ENCODE measurements around the gene MX2. TPM values are rescaled to one million over a fixed set of nuclear protein-coding genes. Genes with fewer than 3 reads are reported as not detected.

Gene MX2
- total and polyA plus RNA-seq, 2 donors (not counting 1 experiment from before 2014, with no cell fraction given), result 2.0 to 3.6 TPM

- no peak overlapping the region for H3K9ac ChIP-seq (ENCODE audit: insufficient read depth, low read length)
- TF ChIP-seq CTCF (conservative IDR thresholded peaks at IDR 0.05 in 1 of 2, IDR thresholded peaks at IDR 0.05 in 1 of 2; ENCODE audit: low read depth in 1 of 2, low read length in 2 of 2) (no peak), EZH2 (IDR thresholded peaks at IDR 0.05; ENCODE audit: low read length, missing control alignments) (no peak)
- H2AFZ ChIP-seq (ENCODE audit: low read length), result no peak overlapping the region
- no peaks in the 10 kb centered on the region for H3K4me1 ChIP-seq (ENCODE audit: control insufficient read depth, extremely low read depth, insufficient read depth, low read length)
- H3K79me2 ChIP-seq (ENCODE audit: control insufficient read depth, insufficient read depth, low read length), result no peaks in the 10 kb centered on the region
- DNase-seq (ENCODE audit: low read depth in 2 of 2), result no peak
- no peaks in the 10 kb centered on the region for H4K20me1 ChIP-seq (ENCODE audit: control insufficient read depth, extremely low read depth, insufficient read depth, low read length)
- no peak overlapping the region for H3K27ac ChIP-seq (ENCODE audit: insufficient read depth, low read length)
- H3K4me3 ChIP-seq (replicated peaks in 1 of 4; ENCODE audit: control extremely low read depth in 1 of 4, insufficient read depth in 1 of 4, low read depth in 3 of 4, low read length in 4 of 4), result no peak overlapping the region
- H3K4me2 ChIP-seq (ENCODE audit: extremely low read depth, insufficient read depth, low read length), result no peak overlapping the region
- H3K36me3 ChIP-seq (ENCODE audit: control insufficient read depth, insufficient read depth, low read length), result no peaks in the 10 kb centered on the region
- H3K27me3 ChIP-seq (ENCODE audit: control insufficient read depth, insufficient read depth, low read length), result no peaks in the 10 kb centered on the region
- H3K9me3 ChIP-seq (ENCODE audit: control insufficient read depth, insufficient read depth, low read depth, low read length), result no peaks in the 10 kb centered on the region
Observed at GRCh38 chr21:41342035-41342434, 19.8 kb upstream of the MX2 start.

- Histone ChIP-seq H3K4me3 (replicated peaks in 1 of 4; ENCODE audit: control extremely low read depth in 1 of 4, insufficient read depth in 1 of 4, low read depth in 3 of 4, low read length in 4 of 4) (no peak overlapping the region), H3K9ac (ENCODE audit: insufficient read depth, low read length) (no peak overlapping the region), H3K27me3 (ENCODE audit: control insufficient read depth, insufficient read depth, low read length) (no peaks in the 10 kb centered on the region), H3K4me1 (ENCODE audit: control insufficient read depth, extremely low read depth, insufficient read depth, low read length) (no peaks in the 10 kb centered on the region), H3K9me3 (ENCODE audit: control insufficient read depth, insufficient read depth, low read depth, low read length) (no peaks in the 10 kb centered on the region), H3K27ac (ENCODE audit: insufficient read depth, low read length) (no peak overlapping the region), H4K20me1 (ENCODE audit: control insufficient read depth, extremely low read depth, insufficient read depth, low read length) (no peaks in the 10 kb centered on the region), H2AFZ (ENCODE audit: low read length) (no peak overlapping the region), H3K36me3 (ENCODE audit: control insufficient read depth, insufficient read depth, low read length) (no peaks in the 10 kb centered on the region), H3K4me2 (ENCODE audit: extremely low read depth, insufficient read depth, low read length) (no peak overlapping the region), H3K79me2 (ENCODE audit: control insufficient read depth, insufficient read depth, low read length) (no peaks in the 10 kb centered on the region)
- no peak for DNase-seq (ENCODE audit: low read depth in 2 of 2)
- TF ChIP-seq EZH2 (IDR thresholded peaks at IDR 0.05; ENCODE audit: low read length, missing control alignments) (no peak), CTCF (conservative IDR thresholded peaks at IDR 0.05 in 1 of 2, IDR thresholded peaks at IDR 0.05 in 1 of 2; ENCODE audit: low read depth in 1 of 2, low read length in 2 of 2) (no peak)
Observed at GRCh38 chr21:41344146-41344545, 17.7 kb upstream of the MX2 start.

GRCh38 chr21:41345356-41345755 lies 16.5 kb upstream of the MX2 start:
- H3K9me3 ChIP-seq (ENCODE audit: control insufficient read depth, insufficient read depth, low read depth, low read length), result no peaks in the 10 kb centered on the region
- no peak overlapping the region for H3K4me3 ChIP-seq (replicated peaks in 1 of 4; ENCODE audit: control extremely low read depth in 1 of 4, insufficient read depth in 1 of 4, low read depth in 3 of 4, low read length in 4 of 4)
- H3K4me1 ChIP-seq (ENCODE audit: control insufficient read depth, extremely low read depth, insufficient read depth, low read length), result no peaks in the 10 kb centered on the region
- H3K36me3 ChIP-seq (ENCODE audit: control insufficient read depth, insufficient read depth, low read length), result no peaks in the 10 kb centered on the region
- H3K9ac ChIP-seq (ENCODE audit: insufficient read depth, low read length), result no peak overlapping the region
- no peak overlapping the region for H3K27ac ChIP-seq (ENCODE audit: insufficient read depth, low read length)
- no peaks in the 10 kb centered on the region for H3K79me2 ChIP-seq (ENCODE audit: control insufficient read depth, insufficient read depth, low read length)
- no peak overlapping the region for H3K4me2 ChIP-seq (ENCODE audit: extremely low read depth, insufficient read depth, low read length)
- TF ChIP-seq CTCF (conservative IDR thresholded peaks at IDR 0.05 in 1 of 2, IDR thresholded peaks at IDR 0.05 in 1 of 2; ENCODE audit: low read depth in 1 of 2, low read length in 2 of 2) (no peak), EZH2 (IDR thresholded peaks at IDR 0.05; ENCODE audit: low read length, missing control alignments) (no peak)
- H2AFZ ChIP-seq (ENCODE audit: low read length), result no peak overlapping the region
- DNase-seq (ENCODE audit: low read depth in 2 of 2), result no peak
- no peaks in the 10 kb centered on the region for H3K27me3 ChIP-seq (ENCODE audit: control insufficient read depth, insufficient read depth, low read length)
- H4K20me1 ChIP-seq (ENCODE audit: control insufficient read depth, extremely low read depth, insufficient read depth, low read length), result no peaks in the 10 kb centered on the region

All from fibroblast of lung (primary cell).